A549 treated with ZK216348 at 1 μM for 4 hours (cell line): ENCODE data around the gene KCNH3. TPM values are rescaled to one million over a fixed set of nuclear protein-coding genes. Genes with fewer than 3 reads are reported as not detected.

ENCODE experiments used
- total RNA-seq: library from RNA; stranded (reverse); fragments of 200-300 nt; extraction: Qiagen RNA extraction; gene quantifications from 5 replicates; pipeline ENCODE4 v1.2.3, GENCODE V29; 2022; ENCODE audit warnings: low read depth

KCNH3 gene, protein sequence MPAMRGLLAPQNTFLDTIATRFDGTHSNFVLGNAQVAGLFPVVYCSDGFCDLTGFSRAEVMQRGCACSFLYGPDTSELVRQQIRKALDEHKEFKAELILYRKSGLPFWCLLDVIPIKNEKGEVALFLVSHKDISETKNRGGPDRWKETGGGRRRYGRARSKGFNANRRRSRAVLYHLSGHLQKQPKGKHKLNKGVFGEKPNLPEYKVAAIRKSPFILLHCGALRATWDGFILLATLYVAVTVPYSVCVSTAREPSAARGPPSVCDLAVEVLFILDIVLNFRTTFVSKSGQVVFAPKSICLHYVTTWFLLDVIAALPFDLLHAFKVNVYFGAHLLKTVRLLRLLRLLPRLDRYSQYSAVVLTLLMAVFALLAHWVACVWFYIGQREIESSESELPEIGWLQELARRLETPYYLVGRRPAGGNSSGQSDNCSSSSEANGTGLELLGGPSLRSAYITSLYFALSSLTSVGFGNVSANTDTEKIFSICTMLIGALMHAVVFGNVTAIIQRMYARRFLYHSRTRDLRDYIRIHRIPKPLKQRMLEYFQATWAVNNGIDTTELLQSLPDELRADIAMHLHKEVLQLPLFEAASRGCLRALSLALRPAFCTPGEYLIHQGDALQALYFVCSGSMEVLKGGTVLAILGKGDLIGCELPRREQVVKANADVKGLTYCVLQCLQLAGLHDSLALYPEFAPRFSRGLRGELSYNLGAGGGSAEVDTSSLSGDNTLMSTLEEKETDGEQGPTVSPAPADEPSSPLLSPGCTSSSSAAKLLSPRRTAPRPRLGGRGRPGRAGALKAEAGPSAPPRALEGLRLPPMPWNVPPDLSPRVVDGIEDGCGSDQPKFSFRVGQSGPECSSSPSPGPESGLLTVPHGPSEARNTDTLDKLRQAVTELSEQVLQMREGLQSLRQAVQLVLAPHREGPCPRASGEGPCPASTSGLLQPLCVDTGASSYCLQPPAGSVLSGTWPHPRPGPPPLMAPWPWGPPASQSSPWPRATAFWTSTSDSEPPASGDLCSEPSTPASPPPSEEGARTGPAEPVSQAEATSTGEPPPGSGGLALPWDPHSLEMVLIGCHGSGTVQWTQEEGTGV
- 1.5 to 2.8 TPM (median 2.6 TPM) in 5 replicates for total RNA-seq

GRCh38 chr12:49538510-49539403 lies at the start of gene KCNH3:
Gene KCNH3, plus strand, starts transcription at chr12:49539030. Its CDS starts 387 bp downstream, at chr12:49539417.

DNA sequence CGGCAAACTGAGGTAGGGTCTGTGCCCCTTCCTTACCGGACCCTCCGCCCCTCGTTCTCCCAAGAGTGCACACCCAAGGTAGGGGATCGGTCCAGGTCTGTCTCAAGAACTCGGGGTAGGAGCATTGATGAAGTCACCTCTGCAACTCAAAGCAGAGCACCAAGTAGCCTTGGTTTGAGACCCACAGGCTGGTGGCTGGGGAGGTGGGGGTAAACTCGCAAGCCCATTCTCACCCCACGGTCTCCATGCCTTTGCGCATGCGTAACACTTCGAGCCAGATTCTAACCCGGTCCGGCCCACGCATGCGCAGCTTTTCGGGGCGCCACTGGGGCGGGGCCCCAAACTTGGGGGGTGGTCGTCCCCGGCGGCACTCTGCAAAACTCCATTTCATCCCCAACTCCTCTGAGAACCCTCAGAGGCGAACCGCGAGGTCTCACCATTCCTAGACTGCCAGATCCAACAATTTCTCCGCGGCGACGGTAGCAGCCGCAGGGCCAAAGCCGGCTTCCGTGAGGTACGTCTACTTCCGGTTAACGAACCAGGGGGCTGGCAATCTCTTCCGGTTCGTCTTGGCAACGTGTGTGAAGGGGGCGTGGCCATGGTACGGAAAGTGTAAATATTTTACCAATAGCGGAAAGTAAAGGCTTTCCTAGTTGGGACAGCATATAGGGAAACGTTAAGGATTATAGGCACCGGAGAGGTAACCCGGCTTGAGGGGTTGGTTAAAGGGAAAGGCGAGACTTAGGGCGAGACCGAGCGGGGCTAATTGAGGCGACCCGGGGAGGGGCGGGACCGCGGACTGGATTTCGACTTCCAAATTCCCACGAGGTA lies 29.0 kb downstream of the KCNH3 start, which contains the start of gene MCRS1:
Gene MCRS1, minus strand, starts transcription at position 532 of the 831 bp plus-strand sequence. CDS start 1,411 bp downstream, outside the sequence.

DNA sequence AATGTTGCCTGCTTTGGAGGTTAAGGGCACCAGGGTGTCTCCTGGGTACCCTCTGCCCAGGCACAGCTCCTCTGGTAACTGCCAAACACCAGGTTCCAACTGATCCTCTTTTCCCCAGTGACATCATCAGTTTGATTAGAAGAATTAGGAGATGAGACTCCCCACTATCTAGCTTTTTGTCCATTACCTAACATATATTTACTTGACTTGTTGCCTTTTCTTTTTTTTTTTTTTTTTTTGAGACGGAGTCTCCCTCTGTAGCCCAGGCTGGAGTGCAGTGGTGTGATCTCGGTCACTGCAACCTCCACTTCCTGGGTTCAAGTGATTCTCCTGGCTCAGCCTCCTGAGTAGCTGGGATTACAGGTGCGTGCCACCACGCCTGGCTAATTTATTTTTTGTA lies 66.7 kb downstream of the KCNH3 start, which contains the start of gene FAM186B:
Gene FAM186B, minus strand, starts transcription at position 101 of the 400 bp plus-strand sequence. CDS start 162 bp downstream, outside the sequence.

Other genes with a start within 250 kb of the KCNH3 start
- 0.92 to 2.1 TPM (median 1.6 TPM) in 5 replicates for gene PRPH, start 243.9 kb upstream of the KCNH3 start, total RNA-seq
- 75.1 to 98.9 TPM (median 85.1 TPM) in 5 replicates for gene TROAP, start 215.8 kb upstream of the KCNH3 start, total RNA-seq
- 3.8 to 7.6 TPM (median 6.4 TPM) in 5 replicates for gene C1QL4, start 201.8 kb upstream of the KCNH3 start, total RNA-seq
- gene DNAJC22, start 192.1 kb upstream of the KCNH3 start, total RNA-seq: 15.2 to 21.5 TPM (median 21.0 TPM) in 5 replicates
- gene SPATS2, start 171.6 kb upstream of the KCNH3 start, total RNA-seq: 25.2 to 32.9 TPM (median 30.7 TPM) in 5 replicates
- gene MCRS1, start 29.1 kb downstream of the KCNH3 start, total RNA-seq: 48.6 to 69.1 TPM (median 67.9 TPM) in 5 replicates
- gene FAM186B, start 66.6 kb downstream of the KCNH3 start, total RNA-seq: 0.11 to 0.23 TPM (median 0.14 TPM) in 3 of 5 replicates, not detected in the others
- gene PRPF40B, start 84.5 kb downstream of the KCNH3 start, total RNA-seq: 5.6 to 8.7 TPM (median 7.7 TPM) in 5 replicates
- 1.2 to 2.3 TPM (median 1.9 TPM) in 5 replicates for gene FMNL3, start 168.4 kb downstream of the KCNH3 start, total RNA-seq
- gene TMBIM6, start 202.5 kb downstream of the KCNH3 start, total RNA-seq: 393 to 517 TPM (median 478 TPM) in 5 replicates